HT-29 (cell line): ENCODE measurements around the gene SRGAP3. TPM values are rescaled to one million over a fixed set of nuclear protein-coding genes. Genes with fewer than 3 reads are reported as not detected.

Source experiments
- DNase-seq: peaks from one replicate; pipeline ENCODE4 v3.0.0-alpha.2; 2015; ENCODE audit warnings: low spot score
- total RNA-seq: library from RNA; depleted of rRNA; stranded (reverse); fragments of >200 nt; shearing (Covaris generic); gene quantifications from 2 replicates; pipeline ENCODE4 v1.2.3, GENCODE V29; 2014

Gene SRGAP3
- total RNA-seq, 1 experiment from 2014 or later: 0.20 TPM

DNA sequence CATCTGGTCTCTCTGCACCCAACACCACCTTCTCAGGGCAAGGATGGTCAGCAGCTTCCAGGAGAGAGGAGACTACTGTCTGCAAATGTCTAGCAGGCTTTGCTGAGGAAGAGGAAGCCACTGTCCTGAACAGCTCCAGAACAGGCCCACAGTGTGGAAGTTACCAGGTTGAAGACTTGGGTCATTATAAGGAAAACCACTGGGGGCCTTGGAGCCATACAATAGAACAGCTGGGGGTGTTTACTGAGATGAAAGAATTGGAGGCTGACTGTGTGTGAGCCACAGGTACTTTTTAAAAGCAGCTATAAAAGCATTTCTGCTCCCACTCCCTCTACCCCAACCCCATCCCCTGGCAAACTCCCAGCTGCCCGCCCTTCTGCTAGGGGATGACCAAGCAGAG is 24.2 kb downstream of the SRGAP3 start:
- no peak for DNase-seq

DNA sequence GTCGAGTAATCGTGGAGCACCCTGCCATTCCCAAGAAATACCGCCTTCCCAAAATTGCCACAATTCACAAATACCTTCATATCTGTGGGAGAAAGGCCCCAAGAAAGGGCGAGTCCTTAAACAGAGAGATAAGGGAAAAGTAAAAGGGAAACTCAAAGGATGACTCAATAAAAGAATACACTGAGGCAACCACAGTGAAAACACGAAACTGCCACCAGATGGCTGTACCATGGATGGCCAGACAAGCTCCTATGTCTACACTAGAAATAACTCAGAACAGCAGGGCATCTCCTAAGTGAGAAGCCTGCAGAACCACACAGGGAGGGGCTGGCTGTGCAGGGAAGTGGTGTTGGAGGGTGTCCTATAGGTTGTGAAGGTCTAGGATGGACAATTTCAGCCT is 25.0 kb downstream of the SRGAP3 start:
- no peak for DNase-seq

- DNase-seq: no peak
These were observed 25.8 kb downstream of the SRGAP3 start for GRCh38 chr3:9223672-9224071.

- no peak for DNase-seq
These were observed 26.3 kb downstream of the SRGAP3 start for GRCh38 chr3:9222956-9223639.

GRCh38 chr3:9222049-9222448 is 27.4 kb downstream of the SRGAP3 start:
- DNase-seq: no peak

- DNase-seq: no peak
These were observed 31.0 kb downstream of the SRGAP3 start for GRCh38 chr3:9218514-9218846.

- DNase-seq: no peak
These were observed 31.5 kb downstream of the SRGAP3 start for GRCh38 chr3:9217784-9218513.

GRCh38 chr3:9216736-9217135 is 32.7 kb downstream of the SRGAP3 start:
- no peak for DNase-seq

GRCh38 chr3:9214599-9214998 is 34.8 kb downstream of the SRGAP3 start:
- DNase-seq: no peak

DNA sequence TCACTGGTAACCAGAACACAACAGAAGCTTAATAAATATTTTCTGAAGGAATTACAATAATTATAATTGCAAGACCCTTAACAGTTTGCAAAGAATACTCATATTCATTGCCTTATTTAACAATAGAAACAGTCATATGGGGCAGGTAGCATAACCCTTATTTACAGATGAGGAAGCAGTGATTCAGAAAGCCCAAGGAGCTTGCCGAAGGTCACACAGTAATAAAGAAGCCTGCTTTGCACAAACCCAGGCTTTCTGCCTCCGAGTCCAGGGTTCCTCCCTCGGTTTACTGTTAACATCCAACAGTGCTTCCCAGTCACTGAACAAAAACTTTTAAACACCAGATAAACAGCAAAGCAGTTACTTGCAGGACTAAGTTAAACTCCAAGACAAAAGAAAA is 35.3 kb downstream of the SRGAP3 start:
- DNase-seq: no peak

DNA sequence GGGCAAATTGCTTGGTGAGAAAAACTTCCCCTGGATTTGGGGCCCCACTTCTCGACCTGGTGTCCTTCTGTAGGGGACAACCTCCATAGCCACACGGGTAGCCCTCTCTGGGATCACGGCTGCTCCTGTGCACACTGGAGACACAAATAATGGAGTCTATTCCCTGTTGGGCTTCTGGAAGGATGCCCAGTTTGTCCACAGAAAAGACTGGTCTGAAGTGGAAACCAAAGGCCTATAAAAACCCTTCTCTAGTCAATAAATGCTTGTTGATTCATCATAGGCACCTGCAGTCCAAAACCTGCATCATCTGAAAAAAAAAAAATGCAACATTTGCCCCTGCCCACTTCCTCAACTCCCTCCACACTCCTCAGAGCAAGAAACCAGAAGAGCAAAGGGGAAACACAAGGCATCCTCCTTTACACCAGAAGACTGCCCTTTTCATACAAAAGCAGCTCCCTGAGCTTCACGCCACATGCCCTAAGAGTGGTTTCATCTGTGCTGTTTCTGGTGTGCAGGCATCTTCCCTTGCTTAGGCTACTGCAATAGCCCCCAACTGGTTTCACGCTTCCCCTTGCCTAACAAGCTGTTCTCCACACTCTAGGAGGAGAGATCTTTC is 36.3 kb downstream of the SRGAP3 start:
- no peak for DNase-seq

GRCh38 chr3:9211155-9211950 is 38.1 kb downstream of the SRGAP3 start:
- DNase-seq: no peak

- DNase-seq: no peak
These were observed 39.7 kb downstream of the SRGAP3 start for GRCh38 chr3:9209777-9210176.

DNA sequence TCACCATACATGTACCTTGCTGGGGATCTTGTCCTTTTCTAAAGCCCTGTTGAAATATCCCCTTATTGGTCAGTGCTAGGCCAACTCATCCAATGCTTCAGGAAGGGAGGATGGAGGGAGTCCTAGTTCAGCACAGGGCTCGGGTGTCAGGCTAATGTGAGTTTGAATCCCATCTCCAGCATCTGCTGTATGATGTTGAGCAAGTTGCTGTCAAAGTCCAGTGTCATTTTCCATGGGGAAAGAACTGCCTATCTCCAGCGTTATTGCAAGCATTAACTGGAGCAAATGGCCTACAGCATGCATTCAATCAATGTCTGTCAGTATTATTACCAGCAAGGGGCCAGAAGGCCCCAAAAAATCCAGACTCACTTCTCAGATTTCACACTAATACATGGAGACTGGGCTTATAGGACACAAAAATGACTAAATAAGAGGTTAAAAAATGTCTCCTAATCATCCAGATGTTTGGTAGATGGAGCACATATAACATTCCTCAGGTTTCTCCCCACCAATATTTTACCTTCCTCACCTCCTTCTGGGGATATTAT is 40.8 kb downstream of the SRGAP3 start:
- no peak for DNase-seq

- no peak for DNase-seq
These were observed 42.2 kb downstream of the SRGAP3 start for GRCh38 chr3:9207116-9207763.

- no peak for DNase-seq
These were observed 43.2 kb downstream of the SRGAP3 start for GRCh38 chr3:9206287-9206686.

- DNase-seq: no peak
These were observed 43.9 kb downstream of the SRGAP3 start for GRCh38 chr3:9205345-9206143.

- no peak for DNase-seq
These were observed 45.0 kb downstream of the SRGAP3 start for GRCh38 chr3:9204253-9204992.

DNA sequence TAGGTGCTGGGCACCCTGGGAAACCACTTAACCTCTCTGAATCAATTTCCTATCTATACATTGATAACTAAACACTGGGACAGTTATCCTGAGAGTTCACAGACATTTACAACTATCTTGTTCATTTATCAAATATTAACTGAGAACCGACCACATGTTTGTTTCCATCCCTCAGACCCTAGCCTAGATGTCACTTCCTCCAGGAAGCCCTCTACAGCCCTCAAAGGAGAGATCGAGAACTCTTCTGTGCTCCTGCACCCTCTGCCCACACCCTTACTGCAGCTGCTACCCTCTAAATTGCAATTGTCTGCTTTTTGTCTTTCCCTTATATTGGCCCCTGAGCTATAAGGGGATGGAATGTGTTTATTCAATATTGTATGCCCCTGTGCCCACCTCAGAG is 46.1 kb downstream of the SRGAP3 start:
- no peak for DNase-seq

- no peak for DNase-seq
These were observed 46.9 kb downstream of the SRGAP3 start for GRCh38 chr3:9202546-9202945.
